NCI-H1436 (cell line): ENCODE results near the gene PTPRE.

Source experiments
- DNase-seq: peaks from one replicate; lab custom pipeline; 2025; lab: John Stamatoyannopoulos, UW

PTPRE gene

GRCh38 chr10:127906548-127907377 is at the start of gene PTPRE:
PTPRE (plus strand) TSS chr10:127907103; CDS start chr10:128040882, 133,779 bp downstream.
- no peak for DNase-seq

GRCh38 chr10:127860592-127860991 is 46.3 kb upstream of the PTPRE start:
- no peak for DNase-seq

- no peak for DNase-seq
These were observed 43.6 kb upstream of the PTPRE start for GRCh38 chr10:127863231-127863825.

- no peak for DNase-seq
These were observed 40.5 kb upstream of the PTPRE start for GRCh38 chr10:127866276-127867013.

GRCh38 chr10:127867805-127868204 is 39.1 kb upstream of the PTPRE start:
- DNase-seq = no peak

GRCh38 chr10:127869329-127869728 is 37.6 kb upstream of the PTPRE start:
- DNase-seq = no peak

GRCh38 chr10:127871631-127872010 is 35.3 kb upstream of the PTPRE start:
- DNase-seq = no peak

GRCh38 chr10:127872011-127872761 is 34.7 kb upstream of the PTPRE start:
- no peak for DNase-seq

- DNase-seq = no peak
These were observed 33.9 kb upstream of the PTPRE start for GRCh38 chr10:127872871-127873600.

GRCh38 chr10:127873901-127874470 is 32.9 kb upstream of the PTPRE start:
- no peak for DNase-seq

GRCh38 chr10:127874671-127875448 is 32.0 kb upstream of the PTPRE start:
- DNase-seq = no peak

- no peak for DNase-seq
These were observed 31.5 kb upstream of the PTPRE start for GRCh38 chr10:127875449-127875765.

GRCh38 chr10:127875916-127876315 is 31.0 kb upstream of the PTPRE start:
- no peak for DNase-seq

- no peak for DNase-seq
These were observed 29.8 kb upstream of the PTPRE start for GRCh38 chr10:127877116-127877515.

GRCh38 chr10:127877699-127878098 is 29.2 kb upstream of the PTPRE start:
- no peak for DNase-seq

GRCh38 chr10:127878475-127879055 is 28.3 kb upstream of the PTPRE start:
- DNase-seq = no peak

GRCh38 chr10:127880557-127880956 is 26.3 kb upstream of the PTPRE start:
- DNase-seq = no peak

GRCh38 chr10:127881262-127881661 is 25.6 kb upstream of the PTPRE start:
- no peak for DNase-seq

- no peak for DNase-seq
These were observed 24.5 kb upstream of the PTPRE start for GRCh38 chr10:127882391-127882790.

- DNase-seq = no peak
These were observed 24.0 kb upstream of the PTPRE start for GRCh38 chr10:127882801-127883459.
